ENCODE measurements around the gene C16orf89.
A peak's percentile ranks its signal among the peaks of the same experiment; 100 is the strongest.
"Not testable (repeated sequence)": the region's sequence is repeated elsewhere in the genome, so short reads cannot be mapped to it uniquely, and the experiment has no call there.

C16orf89 gene

GRCh38 chr16:5059386-5060072, 6.2 kb downstream of the C16orf89 start:
- no peak for DNase-seq

GRCh38 chr16:5058476-5058875, 7.3 kb downstream of the C16orf89 start:
- DNase-seq, result peak; percentile 87

GRCh38 chr16:5056352-5056751, 9.4 kb downstream of the C16orf89 start:
- DNase-seq, result peak; percentile 73

DNA sequence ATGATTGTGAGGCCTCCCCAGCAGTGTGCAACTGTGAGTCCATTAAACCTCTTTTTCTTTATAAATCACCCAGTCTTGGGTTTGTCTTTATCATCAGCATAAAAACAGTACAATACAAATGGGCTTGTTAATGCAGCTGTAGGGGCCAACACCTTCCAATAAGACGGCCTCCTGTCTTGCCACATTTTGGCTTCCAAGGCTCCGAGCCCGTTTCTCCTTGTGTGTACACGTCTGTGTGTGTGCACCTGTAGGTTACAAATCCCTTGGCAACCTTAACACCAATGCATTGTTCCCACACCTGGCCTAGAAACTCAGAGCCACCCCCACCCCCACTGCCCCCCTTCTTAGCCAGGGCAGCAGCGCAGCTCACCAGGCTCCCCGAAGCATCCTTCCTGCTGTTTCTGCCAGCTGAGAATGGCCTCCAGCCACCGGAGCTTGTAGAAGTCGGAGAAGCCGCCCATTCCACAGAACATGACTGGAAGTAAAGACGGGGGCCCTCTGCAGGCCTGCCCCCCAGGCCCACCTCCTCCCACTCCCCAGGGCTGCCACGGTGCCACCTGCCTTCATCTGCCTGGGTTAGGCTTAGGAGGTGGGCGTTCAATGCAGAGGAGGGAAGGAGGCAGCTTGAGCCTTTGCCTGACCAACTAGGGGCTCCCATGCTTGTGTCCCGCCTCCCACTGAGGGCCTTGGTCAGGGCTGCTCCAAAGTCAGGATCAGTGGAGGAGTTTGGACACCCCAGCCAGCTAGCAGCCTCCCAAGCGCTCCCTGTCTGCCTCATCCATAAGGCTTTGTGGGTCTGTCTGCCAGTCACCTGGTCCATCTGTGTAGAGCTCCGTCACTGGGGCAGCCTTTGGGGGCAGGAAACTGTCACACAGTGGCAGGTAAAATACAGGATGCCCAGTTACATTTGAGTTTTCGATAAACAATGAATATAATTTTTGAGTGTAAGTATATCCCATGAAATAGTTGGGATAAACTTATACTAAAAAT, 10.6 kb downstream of the C16orf89 start:
- DNase-seq, result peak; percentile 33

DNA sequence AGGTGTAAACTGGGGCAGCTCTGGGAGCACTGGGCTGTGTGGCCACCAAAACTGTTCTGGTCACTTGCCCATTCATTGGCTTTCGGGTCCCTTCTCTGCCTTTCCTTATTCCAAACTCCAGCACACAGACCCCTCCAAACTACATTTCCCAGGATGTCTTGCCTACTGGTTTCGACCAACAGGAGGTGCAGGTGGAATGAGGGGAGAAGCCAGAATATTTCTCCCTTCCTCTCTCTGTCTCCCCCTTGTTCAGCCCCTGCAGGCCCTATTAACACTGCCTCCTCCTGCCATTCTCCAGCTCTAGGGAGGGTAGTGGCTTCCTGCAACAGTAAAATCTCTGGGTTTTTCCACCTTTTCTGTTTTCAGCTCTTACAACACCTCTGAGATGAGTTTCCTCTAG, 18.8 kb downstream of the C16orf89 start:
- peak; percentile 22 for DNase-seq

- peak; percentile 32 for DNase-seq
Observed at GRCh38 chr16:5045499-5046115, 20.1 kb downstream of the C16orf89 start.

DNA sequence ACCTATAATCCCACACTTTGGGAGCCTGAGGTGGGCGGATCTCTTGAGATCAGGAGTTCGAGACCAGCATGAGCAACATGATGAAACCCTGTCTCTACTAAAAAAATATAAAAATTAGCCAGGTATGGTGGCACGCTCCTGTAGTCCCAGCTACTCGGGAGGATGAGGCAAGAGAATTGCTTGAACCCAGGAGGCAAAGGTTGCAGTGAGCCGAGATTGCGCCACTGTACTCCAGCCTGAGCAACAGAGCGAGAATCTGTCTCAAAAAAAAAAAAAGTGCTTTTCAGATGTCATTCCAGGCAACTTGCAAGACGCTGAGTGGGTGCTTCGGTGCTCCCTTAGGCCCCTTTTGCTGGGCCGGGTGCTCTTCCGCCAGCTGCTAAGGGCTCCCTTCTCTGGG, 21.2 kb downstream of the C16orf89 start:
- not testable (repeated sequence) for DNase-seq

DNA sequence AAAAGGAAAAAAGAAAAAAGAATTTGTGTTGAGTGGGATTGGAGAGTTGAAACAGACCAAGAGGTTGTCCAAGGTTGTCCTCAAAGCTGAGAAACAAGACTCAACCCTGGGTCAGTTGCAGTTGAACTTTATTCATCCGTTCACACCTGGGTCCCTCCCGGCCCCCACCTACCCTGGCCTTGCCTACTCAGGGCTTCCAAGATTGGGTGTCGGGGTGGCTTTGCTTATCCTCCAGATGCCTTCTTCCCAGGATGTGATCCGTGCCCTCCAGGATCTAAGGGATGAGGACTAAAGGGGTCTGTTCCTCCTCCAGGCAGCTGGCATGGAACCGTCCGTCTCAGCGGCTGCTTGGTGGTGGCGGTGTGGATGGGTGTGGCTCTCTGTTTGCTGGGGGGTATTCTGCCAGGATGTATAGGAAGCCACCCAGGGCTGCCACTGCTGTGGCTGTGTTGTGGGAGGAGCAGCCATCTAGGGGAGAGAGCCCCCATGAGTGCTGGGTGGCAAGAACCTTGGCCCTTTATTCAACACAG, 21.7 kb downstream of the C16orf89 start:
- peak; percentile 43 for DNase-seq

GRCh38 chr16:5042574-5043171, 23.1 kb downstream of the C16orf89 start:
- DNase-seq, result peak; percentile 57

- peak; percentile 76 for DNase-seq
Observed at GRCh38 chr16:5041600-5042133, 24.1 kb downstream of the C16orf89 start.

DNA sequence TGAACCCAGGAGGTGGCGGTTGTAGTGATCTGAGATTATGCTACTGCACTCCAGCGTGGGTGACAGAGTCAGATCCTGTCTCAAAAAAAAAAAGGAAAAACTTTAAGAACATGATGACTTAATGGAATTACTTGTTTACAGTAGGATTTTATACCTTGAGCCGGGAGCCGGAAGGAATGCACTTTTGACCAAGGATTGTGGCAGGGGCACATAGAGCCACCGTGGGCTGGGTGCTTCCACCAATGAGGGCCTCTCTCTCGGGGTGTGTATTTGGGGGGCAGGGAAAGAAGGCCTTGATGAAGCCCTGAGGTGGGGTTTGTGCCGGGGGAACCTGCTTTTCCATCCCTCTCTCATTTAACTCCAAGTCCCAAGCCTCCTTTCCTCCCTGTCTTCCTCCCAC, 25.3 kb downstream of the C16orf89 start:
- no peak for DNase-seq

- no peak for DNase-seq
Observed at GRCh38 chr16:5036228-5037156, 29.3 kb downstream of the C16orf89 start.

GRCh38 chr16:5035909-5036227, 29.9 kb downstream of the C16orf89 start:
- no peak for DNase-seq

DNA sequence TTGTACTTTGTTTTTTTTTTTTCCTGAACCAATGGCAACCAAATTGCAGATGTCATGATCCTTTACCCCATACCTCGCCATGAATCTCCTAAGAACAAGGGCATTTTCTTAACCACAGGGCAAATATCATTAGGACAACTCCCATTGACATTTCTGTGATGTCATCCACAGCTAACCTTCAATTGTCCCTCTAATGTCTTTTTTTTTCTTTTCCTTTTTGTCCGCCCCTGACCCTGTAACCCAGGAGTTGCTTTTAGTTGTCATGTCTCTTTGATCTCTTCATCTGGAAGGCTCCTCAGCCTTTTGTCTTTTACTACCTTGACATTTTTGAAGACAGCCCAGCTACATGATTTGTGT, 31.6 kb downstream of the C16orf89 start:
- DNase-seq, result no peak

DNA sequence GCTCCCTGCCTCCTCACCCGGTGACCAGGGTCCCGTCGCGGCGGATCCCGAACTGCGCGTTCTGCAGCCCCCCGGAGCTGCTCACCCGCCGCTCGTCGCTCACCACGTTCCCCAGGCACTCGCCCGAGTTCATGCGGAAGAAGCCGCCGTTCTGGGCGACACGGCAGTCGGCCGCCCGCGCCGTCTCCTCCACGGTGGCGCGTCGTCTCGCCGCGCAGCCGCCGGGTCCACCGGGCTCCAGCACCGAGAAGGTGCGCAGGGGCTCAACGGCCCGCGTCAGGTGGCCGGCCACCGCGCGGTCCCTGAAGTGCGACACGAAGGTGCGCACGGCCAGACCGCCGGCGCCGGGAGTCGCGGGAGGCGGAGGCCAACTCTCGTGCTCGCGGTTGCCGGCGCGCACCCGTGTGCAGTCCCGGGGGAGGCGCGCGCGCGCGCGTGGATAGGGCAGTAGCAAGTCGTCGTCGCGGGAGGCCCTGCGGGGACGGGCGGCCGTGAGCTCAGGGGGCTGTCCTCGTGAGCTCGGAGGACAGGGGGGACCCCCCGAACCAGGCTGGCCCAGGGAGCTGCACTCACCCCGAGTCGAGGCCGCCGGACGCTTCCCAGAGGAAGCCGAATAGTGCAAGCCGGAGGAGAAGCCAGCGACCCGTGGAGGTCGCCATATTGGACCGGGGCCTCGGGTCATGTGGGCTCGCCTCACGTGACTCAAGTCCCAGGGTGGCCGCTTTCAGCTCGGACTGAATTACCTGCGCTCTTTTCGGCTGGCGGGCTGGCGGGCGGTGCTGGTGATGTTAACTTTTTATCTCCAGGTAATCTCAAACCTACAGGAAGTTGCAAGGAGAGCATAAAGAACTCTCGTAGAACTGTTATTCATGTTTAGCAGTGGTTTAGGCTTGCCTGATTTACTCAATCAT, 32.2 kb downstream of the C16orf89 start, which contains the start of gene NAGPA:
Gene NAGPA (minus strand): TSS at position 680 of the 911 bp plus-strand sequence. CDS start 21 bp downstream, at position 659.
- DNase-seq, result peak; percentile 91

- DNase-seq, result no peak
Observed at GRCh38 chr16:5032748-5033167, 33.0 kb downstream of the C16orf89 start.

DNA sequence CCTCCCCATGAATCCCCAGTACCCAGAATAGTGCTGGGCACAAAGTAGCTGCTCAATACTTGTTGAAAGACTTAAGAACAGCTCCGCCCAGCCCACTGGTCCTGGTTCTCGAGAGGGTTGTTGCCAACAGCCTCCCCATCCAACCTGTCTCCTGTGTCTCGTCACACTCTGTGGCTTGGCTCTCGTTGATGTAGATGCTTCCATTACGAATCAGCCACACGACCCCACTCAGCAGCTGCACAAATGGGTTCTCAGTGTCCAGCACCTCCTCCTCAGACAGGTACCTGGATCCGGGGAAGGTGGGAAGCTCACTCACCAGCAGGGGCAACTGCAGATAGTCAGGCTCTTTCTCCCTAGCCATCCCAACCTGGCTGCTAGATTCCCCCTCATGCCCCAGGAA, 34.2 kb downstream of the C16orf89 start:
- DNase-seq, result no peak

DNA sequence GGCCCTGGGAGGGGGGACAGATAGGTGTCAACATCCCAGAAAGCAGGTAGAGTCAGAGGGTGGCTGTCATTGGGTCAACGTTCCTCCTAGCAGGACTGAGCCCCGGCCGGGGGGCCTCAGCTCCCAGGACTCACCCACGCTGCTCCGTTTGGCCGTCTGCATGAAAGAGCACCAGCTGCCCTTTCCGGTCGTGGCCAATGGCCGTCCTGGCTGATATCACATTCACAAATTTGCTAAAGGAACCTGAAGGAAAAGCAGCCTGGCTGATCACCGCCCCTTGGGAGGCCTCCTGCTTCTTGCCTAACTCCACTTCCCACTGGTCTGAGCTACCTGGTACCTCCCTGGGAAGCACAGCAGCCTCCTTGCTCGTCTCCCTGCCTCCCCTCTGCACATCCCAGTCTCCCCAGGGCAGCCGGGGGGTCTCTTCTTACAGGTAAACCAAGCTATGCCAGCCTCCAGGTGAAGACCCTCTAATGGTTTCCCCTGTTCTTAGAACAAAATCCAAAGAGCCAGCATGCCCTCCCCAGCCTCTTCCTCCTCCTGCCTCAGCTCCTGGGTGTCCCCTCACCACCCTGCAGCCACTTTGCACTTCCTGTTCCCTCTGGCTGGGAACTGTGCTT, 35.4 kb downstream of the C16orf89 start:
- no peak for DNase-seq

- no peak for DNase-seq
Observed at GRCh38 chr16:5028950-5029475, 36.7 kb downstream of the C16orf89 start.
